Transverse colon (tissue), 3 donors: Measurements from ENCODE around the gene CTF1.

Experiments used
- CTCF ChIP-seq, 5 experiments: fragments of 200-600 bp in 3 of 5; fragments of 450-650 bp in 2 of 5; sonication (generic) in 3 of 5; IDR thresholded peaks; 1 replicate in 2 of 5; 2 replicates in 3 of 5; pipeline ENCODE4 v1.5.1; 2016 to 2017; ENCODE audit warnings: antibody characterized with exemption in 5 of 5, inconsistent platforms in 3 of 5, mild to moderate bottlenecking in 2 of 5, moderate library complexity in 1 of 5
- EP300 ChIP-seq: sonication (generic); formaldehyde crosslinking; IDR thresholded peaks from one replicate; pipeline ENCODE4 v1.6.1; 2017; ENCODE audit warnings: antibody characterized with exemption, low read depth
- POLR2A ChIP-seq: fragments of 450-650 bp; IDR thresholded peaks from one replicate; pipeline ENCODE4 v1.6.1; 2016; ENCODE audit warnings: antibody characterized with exemption, mild to moderate bottlenecking, moderate library complexity

- TF ChIP-seq CTCF (IDR thresholded peaks at IDR 0.05) (no peak), POLR2A (no peak), EP300 (no peak)
Observed at GRCh38 chr16:30928390-30928789, 32.0 kb downstream of the CTF1 start.
